ENCODE measurements around the gene TNC. TPM values are rescaled to one million over a fixed set of nuclear protein-coding genes. Genes with fewer than 3 reads are reported as not detected.
A peak's percentile ranks its signal among the peaks of the same experiment; 100 is the strongest.

Gene TNC
- total and polyA plus RNA-seq, 8 donors: 66.3 to 329 (median 109) TPM

- Histone ChIP-seq H3K36me3 (no peaks in the 10 kb centered on the region), H3K9me3 (peaks cover 0 to 2% of the 10 kb centered on the region in 2 donors), H3K27ac (peak overlapping the region; percentile 50 to 65), H3K4me3 (peak overlapping the region in 1 of 2 donors; percentile 28), H3K27me3 (peaks cover 0 to 55% of the 10 kb centered on the region in 2 donors), H3K4me1 (peaks cover 0 to 7% of the 10 kb centered on the region in 2 donors)
- peak; percentile 91 for ATAC-seq
- intact Hi-C loops (cut with DNase I): no loop called here
- DNase-seq: peak in 2 of 4 donors; percentile 66 to 75
- no peak for TF ChIP-seq CTCF (IDR thresholded peaks at IDR 0.05)
Measured at GRCh38 chr9:115118879-115119218, 892 bp upstream of the TNC start.

GRCh38 chr9:115116421-115117284 lies 1.3 kb downstream of the TNC start:
- peak overlapping the region in 1 of 2 donors; percentile 57 for H3K27ac ChIP-seq
- DNase-seq (no peak), ATAC-seq (no peak)
- no peaks in the 10 kb centered on the region for H3K36me3 ChIP-seq
- peaks cover 0 to 7% of the 10 kb centered on the region in 2 donors for H3K4me1 ChIP-seq
- H3K4me3 ChIP-seq: peak overlapping the region; percentile 21 to 28
- TF ChIP-seq CTCF (IDR thresholded peaks at IDR 0.05): no peak
- peaks cover 0 to 57% of the 10 kb centered on the region in 2 donors for H3K27me3 ChIP-seq
- intact Hi-C loops (cut with DNase I): no loop called here
- H3K9me3 ChIP-seq: no peaks in the 10 kb centered on the region

GRCh38 chr9:115115924-115116323 lies 2.0 kb downstream of the TNC start:
- H3K27ac ChIP-seq: peak overlapping the region in 1 of 2 donors; percentile 57
- no peaks in the 10 kb centered on the region for H3K36me3 ChIP-seq
- H3K4me3 ChIP-seq: peak overlapping the region; percentile 21 to 28
- no peak for DNase-seq
- ATAC-seq: no peak
- intact Hi-C loops (cut with DNase I): no loop called here
- no peaks in the 10 kb centered on the region for H3K9me3 ChIP-seq
- peaks cover 0 to 57% of the 10 kb centered on the region in 2 donors for H3K27me3 ChIP-seq
- no peak for TF ChIP-seq CTCF (IDR thresholded peaks at IDR 0.05)
- H3K4me1 ChIP-seq: peaks cover 0 to 7% of the 10 kb centered on the region in 2 donors

GRCh38 chr9:115115117-115115880 lies 2.7 kb downstream of the TNC start:
- TF ChIP-seq CTCF (IDR thresholded peaks at IDR 0.05): no peak
- Histone ChIP-seq H3K9me3 (no peaks in the 10 kb centered on the region), H3K36me3 (no peaks in the 10 kb centered on the region), H3K27me3 (peaks cover 0 to 57% of the 10 kb centered on the region in 2 donors), H3K27ac (no peak overlapping the region), H3K4me1 (peaks cover 0 to 7% of the 10 kb centered on the region in 2 donors), H3K4me3 (peak overlapping the region in 1 of 2 donors; percentile 28)
- DNase-seq: no peak
- intact Hi-C loops (cut with DNase I): no loop called here
- ATAC-seq: no peak

GRCh38 chr9:115114546-115114945 lies 3.4 kb downstream of the TNC start:
- no peak for ATAC-seq
- intact Hi-C loops (cut with DNase I): no loop called here
- Histone ChIP-seq H3K27me3 (peaks cover 0 to 50% of the 10 kb centered on the region in 2 donors), H3K27ac (no peak overlapping the region), H3K9me3 (no peaks in the 10 kb centered on the region), H3K36me3 (no peaks in the 10 kb centered on the region), H3K4me1 (peaks cover 0 to 6% of the 10 kb centered on the region in 2 donors), H3K4me3 (no peak overlapping the region)
- no peak for TF ChIP-seq CTCF (IDR thresholded peaks at IDR 0.05)
- DNase-seq: no peak

Measured in left lung (tissue), 10 donors.